H9 (cell line): ENCODE data around the gene PRKCA. TPM values are rescaled to one million over a fixed set of nuclear protein-coding genes. Genes with fewer than 3 reads are reported as not detected.
A peak's percentile ranks its signal among the peaks of the same experiment; 100 is the strongest.
"Not testable (repeated sequence)": the region's sequence is repeated elsewhere in the genome, so short reads cannot be mapped to it uniquely, and the experiment has no call there.

Experiments
- DNase-seq: peaks from one replicate; pipeline ENCODE4 v3.0.0-alpha.2; 2017
- H2AFZ ChIP-seq: one replicate; pipeline ENCODE4 v1.6.1; 2013; ENCODE audit warnings: mild to moderate bottlenecking, low read length, control low read depth, moderate library complexity
- H2AK5ac ChIP-seq: 2 replicates; pipeline ENCODE4 v1.6.1; 2013; ENCODE audit warnings: low read length, control low read depth, mixed read lengths; ENCODE audit not compliant: insufficient read length
- H2BK120ac ChIP-seq: one replicate; pipeline ENCODE4 v1.6.1; 2013; ENCODE audit warnings: low read depth, mild to moderate bottlenecking, low read length, control low read depth, inconsistent platforms; ENCODE audit not compliant: poor library complexity, severe bottlenecking
- H2BK12ac ChIP-seq: 2 replicates; pipeline ENCODE4 v1.6.1; 2013; ENCODE audit warnings: low read length, control low read depth, mixed read lengths, low read depth; ENCODE audit not compliant: insufficient read length
- H2BK15ac ChIP-seq: 2 replicates; pipeline ENCODE4 v1.6.1; 2013; ENCODE audit warnings: low read depth, low read length, control low read depth
- H2BK20ac ChIP-seq: one replicate; pipeline ENCODE4 v1.6.1; 2013; ENCODE audit warnings: low read depth, mild to moderate bottlenecking, low read length, control low read depth, inconsistent platforms; ENCODE audit not compliant: poor library complexity, severe bottlenecking
- H2BK5ac ChIP-seq: 2 replicates; pipeline ENCODE4 v1.6.1; 2013; ENCODE audit warnings: low read length, control low read depth, mixed read lengths; ENCODE audit not compliant: insufficient read length
- H3K14ac ChIP-seq: 2 replicates; pipeline ENCODE4 v1.6.1; 2013; ENCODE audit warnings: low read length, control low read depth; ENCODE audit not compliant: insufficient read depth
- H3K18ac ChIP-seq: 2 replicates; pipeline ENCODE4 v1.6.1; 2013; ENCODE audit warnings: low read depth, mild to moderate bottlenecking, mixed read lengths, low read length, control low read depth; ENCODE audit not compliant: insufficient read length
- H3K23ac ChIP-seq: 2 replicates; pipeline ENCODE4 v1.6.1; 2013; ENCODE audit warnings: low read length, control low read depth, mixed read lengths, low read depth; ENCODE audit not compliant: insufficient read length
- H3K23me2 ChIP-seq: 2 replicates; pipeline ENCODE4 v1.6.1; 2013; ENCODE audit warnings: low read depth, mild to moderate bottlenecking, mixed read lengths, low read length, control low read depth; ENCODE audit not compliant: insufficient read length, poor library complexity, severe bottlenecking
- H3K27ac ChIP-seq: 2 replicates; pipeline ENCODE4 v1.5.1; 2013; ENCODE audit warnings: low read length, control low read depth, mixed read lengths, low read depth; ENCODE audit not compliant: insufficient read length
- H3K27me3 ChIP-seq: 2 replicates; pipeline ENCODE4 v1.6.1; 2013; ENCODE audit warnings: low read length, control low read depth, inconsistent platforms; ENCODE audit not compliant: insufficient read depth
- H3K4ac ChIP-seq: 2 replicates; pipeline ENCODE4 v1.6.1; 2013; ENCODE audit warnings: low read depth, mild to moderate bottlenecking, control low read depth, inconsistent platforms, low read length, moderate library complexity
- H3K4me1 ChIP-seq: 2 replicates; pipeline ENCODE4 v1.6.1; 2013; ENCODE audit warnings: low read length, control low read depth, inconsistent platforms; ENCODE audit not compliant: insufficient read depth
- H3K4me2 ChIP-seq: 2 replicates; pipeline ENCODE4 v1.6.1; 2013; ENCODE audit warnings: low read length, control low read depth, mixed read lengths; ENCODE audit not compliant: insufficient read length, insufficient read depth
- H3K56ac ChIP-seq: 2 replicates; pipeline ENCODE4 v1.6.1; 2013; ENCODE audit warnings: low read depth, mild to moderate bottlenecking, mixed read lengths, low read length, control low read depth; ENCODE audit not compliant: insufficient read length
- H3K79me1 ChIP-seq: 2 replicates; pipeline ENCODE4 v1.6.1; 2013; ENCODE audit warnings: low read depth, mild to moderate bottlenecking, moderate library complexity, low read length, control low read depth, inconsistent platforms; ENCODE audit not compliant: insufficient read depth, poor library complexity, severe bottlenecking
- H3K79me2 ChIP-seq: 2 replicates; pipeline ENCODE4 v1.6.1; 2013; ENCODE audit warnings: low read length, control low read depth, inconsistent platforms; ENCODE audit not compliant: insufficient read depth
- H3K9ac ChIP-seq: 2 replicates; pipeline ENCODE4 v1.6.1; 2013; ENCODE audit warnings: low read length, control low read depth, mixed read lengths; ENCODE audit not compliant: insufficient read length; ENCODE audit errors: extremely low read depth
- H3K9me3 ChIP-seq: one replicate; pipeline ENCODE4 v1.6.1; 2013; ENCODE audit warnings: low read depth, low read length, inconsistent platforms; ENCODE audit not compliant: control insufficient read depth
- H3T11ph ChIP-seq: one replicate; pipeline ENCODE4 v1.6.1; 2013; ENCODE audit warnings: mild to moderate bottlenecking, low read length, control low read depth, inconsistent platforms
- H4K20me1 ChIP-seq: one replicate; pipeline ENCODE4 v1.6.1; 2013; ENCODE audit not compliant: control insufficient read depth, insufficient read length, insufficient read depth
- H4K5ac ChIP-seq: 2 replicates; pipeline ENCODE4 v1.6.1; 2013; ENCODE audit warnings: low read depth, mild to moderate bottlenecking, mixed read lengths, low read length, control low read depth; ENCODE audit not compliant: insufficient read length
- H4K8ac ChIP-seq: replicated peaks from 2 replicates; pipeline ENCODE4 v1.6.1; 2013; ENCODE audit warnings: low read length, control low read depth, mixed read lengths, low read depth; ENCODE audit not compliant: insufficient read length
- H4K91ac ChIP-seq: 2 replicates; pipeline ENCODE4 v1.6.1; 2013; ENCODE audit warnings: low read depth, mild to moderate bottlenecking, moderate library complexity, mixed read lengths, low read length, control low read depth; ENCODE audit not compliant: insufficient read length
- H3K27ac Mint-ChIP-seq, 3 experiments: 2 replicates in 2 of 3; 3 replicates in 1 of 3; pipeline ENCODE4 v1.8.0; 2020 to 2021; ENCODE audit warnings: mixed read lengths in 3 of 3, mild to moderate bottlenecking in 1 of 3, moderate library complexity in 1 of 3
- H3K27me3 Mint-ChIP-seq: 2 replicates; pipeline ENCODE4 v1.8.0; 2021; ENCODE audit warnings: low read depth, mild to moderate bottlenecking, moderate library complexity, mixed read lengths
- H3K36me3 Mint-ChIP-seq, 3 experiments: 2 replicates in 2 of 3; 3 replicates in 1 of 3; pipeline ENCODE4 v1.8.0; 2020 to 2021; ENCODE audit warnings: low read depth in 3 of 3, mixed read lengths in 3 of 3; ENCODE audit not compliant: insufficient read depth in 1 of 3
- H3K4me1 Mint-ChIP-seq, 2 experiments: 2 replicates each; pipeline ENCODE4 v1.8.0; 2020; ENCODE audit warnings: mixed read lengths in 2 of 2
- H3K4me3 Mint-ChIP-seq, 2 experiments: 2 replicates in 1 of 2; 3 replicates in 1 of 2; pipeline ENCODE4 v1.8.0; 2020 to 2021; ENCODE audit warnings: mild to moderate bottlenecking in 2 of 2, mixed read lengths in 2 of 2, moderate library complexity in 1 of 2
- H3K9me3 Mint-ChIP-seq, 2 experiments: 2 replicates in 1 of 2; 3 replicates in 1 of 2; pipeline ENCODE4 v1.8.0; 2020; ENCODE audit warnings: mild to moderate bottlenecking in 2 of 2, mixed read lengths in 2 of 2, moderate library complexity in 1 of 2
- WGBS: extraction: QIAGEN DNeasy Blood & Tissue Kit; methylation state at CpG from one replicate; pipeline ENCODE4 v1.1.7; 2013; ENCODE audit warnings: missing lambda C conversion rate, low lambda C conversion rate, mixed read lengths; ENCODE audit not compliant: insufficient read length; ENCODE audit errors: extremely low coverage; 5-methylcytosine and 5-hydroxymethylcytosine counted together
- total RNA-seq: library from RNA; stranded (reverse); gene quantifications from 2 replicates; pipeline ENCODE4 v1.2.1, GENCODE V29; 2021
- TF ChIP-seq, protein P1 (sequence below): fragments of 200-600 bp; sonication (generic); conservative IDR thresholded peaks from 3 replicates; pipeline ENCODE4 v1.8.0; 2021; ENCODE audit warnings: antibody characterized with exemption, mild to moderate bottlenecking

Gene PRKCA
- total RNA-seq, 1 experiment from 2014 or later = 10.5 TPM

DNA sequence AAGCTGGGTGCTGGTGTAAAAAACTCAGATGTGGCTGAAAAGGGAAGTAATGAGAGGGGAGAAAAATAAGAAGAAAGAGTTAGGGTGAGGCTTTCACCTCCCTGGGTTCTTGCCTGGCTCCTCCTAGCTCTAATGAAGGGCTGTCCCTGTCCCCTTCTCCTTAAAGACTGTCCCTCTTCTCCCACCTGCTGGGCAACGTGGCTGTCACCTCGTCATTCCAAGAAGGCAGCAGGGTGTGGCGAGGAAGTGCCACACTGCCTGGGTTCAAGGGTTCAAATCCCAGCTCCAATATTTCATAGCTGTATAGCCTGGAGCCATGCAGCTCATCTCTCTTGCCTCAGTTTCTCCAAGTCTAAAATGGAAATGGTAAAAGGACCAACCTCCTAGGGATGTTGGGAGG lies 410.0 kb downstream of the PRKCA start:
- WGBS = no CpG with 5 or more reads among the region's 3 CpGs
- Histone ChIP-seq H3K4me2 (peak overlapping the region; percentile 0), H2AK5ac (no peak overlapping the region), H4K91ac (no peak overlapping the region), H3K4me1 (peaks cover 7% of the 10 kb centered on the region), H3K9me3 (no peaks in the 10 kb centered on the region), H2BK120ac (no peak overlapping the region), H3K14ac (no peak overlapping the region), H2BK5ac (no peak overlapping the region), H3K23me2 (no peaks in the 10 kb centered on the region), H2BK12ac (no peak overlapping the region), H3K27ac (peak overlapping the region; percentile 3), H4K8ac (no peak overlapping the region), H3K27me3 (no peaks in the 10 kb centered on the region), H4K20me1 (no peaks in the 10 kb centered on the region), H2AFZ (no peak overlapping the region), H4K5ac (no peak overlapping the region), H3K79me2 (no peaks in the 10 kb centered on the region), H3K23ac (no peak overlapping the region), H3K4ac (no peak overlapping the region), H3K56ac (no peak overlapping the region), H3K79me1 (no peaks in the 10 kb centered on the region), H2BK15ac (no peak overlapping the region), H2BK20ac (no peak overlapping the region), H3K18ac (no peak overlapping the region), H3T11ph (no peak overlapping the region), H3K9ac (no peak overlapping the region)
- Mint-ChIP-seq H3K4me3 (no peak overlapping the region), H3K27ac (peak overlapping the region; percentile 62 to 84 (median 64); a peak in 6 of 7 replicates), H3K36me3 (no peaks in the 10 kb centered on the region), H3K9me3 (no peaks in the 10 kb centered on the region), H3K27me3 (peaks cover 2% of the 10 kb centered on the region; the same call in 1 of the 2 replicates), H3K4me1 (peaks cover 56 to 62% of the 10 kb centered on the region in 2 experiments)
- peak; percentile 40 for DNase-seq
- TF ChIP-seq, protein P1, sequence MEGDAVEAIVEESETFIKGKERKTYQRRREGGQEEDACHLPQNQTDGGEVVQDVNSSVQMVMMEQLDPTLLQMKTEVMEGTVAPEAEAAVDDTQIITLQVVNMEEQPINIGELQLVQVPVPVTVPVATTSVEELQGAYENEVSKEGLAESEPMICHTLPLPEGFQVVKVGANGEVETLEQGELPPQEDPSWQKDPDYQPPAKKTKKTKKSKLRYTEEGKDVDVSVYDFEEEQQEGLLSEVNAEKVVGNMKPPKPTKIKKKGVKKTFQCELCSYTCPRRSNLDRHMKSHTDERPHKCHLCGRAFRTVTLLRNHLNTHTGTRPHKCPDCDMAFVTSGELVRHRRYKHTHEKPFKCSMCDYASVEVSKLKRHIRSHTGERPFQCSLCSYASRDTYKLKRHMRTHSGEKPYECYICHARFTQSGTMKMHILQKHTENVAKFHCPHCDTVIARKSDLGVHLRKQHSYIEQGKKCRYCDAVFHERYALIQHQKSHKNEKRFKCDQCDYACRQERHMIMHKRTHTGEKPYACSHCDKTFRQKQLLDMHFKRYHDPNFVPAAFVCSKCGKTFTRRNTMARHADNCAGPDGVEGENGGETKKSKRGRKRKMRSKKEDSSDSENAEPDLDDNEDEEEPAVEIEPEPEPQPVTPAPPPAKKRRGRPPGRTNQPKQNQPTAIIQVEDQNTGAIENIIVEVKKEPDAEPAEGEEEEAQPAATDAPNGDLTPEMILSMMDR = no peak

GRCh38 chr17:66713021-66713532 lies 410.7 kb downstream of the PRKCA start:
- H3K36me3 Mint-ChIP-seq, H3K9ac ChIP-seq, H3K27me3 Mint-ChIP-seq, H3K4me3 Mint-ChIP-seq, H4K91ac ChIP-seq, H2BK120ac ChIP-seq, H2AK5ac ChIP-seq, H3K23ac ChIP-seq, H2BK15ac ChIP-seq, H2BK12ac ChIP-seq, H3T11ph ChIP-seq, H3K27ac Mint-ChIP-seq, H3K9me3 ChIP-seq, H4K8ac ChIP-seq, H2BK20ac ChIP-seq, H4K20me1 ChIP-seq, H3K14ac ChIP-seq, H3K9me3 Mint-ChIP-seq, H3K79me1 ChIP-seq, H3K4me2 ChIP-seq, H3K79me2 ChIP-seq, H3K4me1 ChIP-seq, H3K4ac ChIP-seq, H3K23me2 ChIP-seq, H3K27me3 ChIP-seq, H3K56ac ChIP-seq, H2AFZ ChIP-seq, H4K5ac ChIP-seq, H2BK5ac ChIP-seq, H3K27ac ChIP-seq, H3K18ac ChIP-seq: not testable (repeated sequence)
- peaks cover 57 to 68% of the 10 kb centered on the region in 2 experiments for H3K4me1 Mint-ChIP-seq
- peak; percentile 22 for DNase-seq
- no CpG with 5 or more reads among the region's 13 CpGs for WGBS
